ENCODE measurements around the gene CFAP206.

GRCh38 chr6:87483929-87484328 lies 76.2 kb downstream of the CFAP206 start:
- TF ChIP-seq CTCF (IDR thresholded peaks at IDR 0.05) (no peak), POLR2A (IDR thresholded peaks at IDR 0.05) (no peak)

All from right lobe of liver (tissue), 4 donors.